Measurements from ENCODE around the gene NR6A1. TPM values are rescaled to one million over a fixed set of nuclear protein-coding genes. Genes with fewer than 3 reads are reported as not detected.

NR6A1 gene
- total and polyA plus RNA-seq, 2 of the 8 experiments (the other 6 are each of a cell fraction or from before 2014, with no cell fraction given) = 93.2 to 237 TPM

DNA sequence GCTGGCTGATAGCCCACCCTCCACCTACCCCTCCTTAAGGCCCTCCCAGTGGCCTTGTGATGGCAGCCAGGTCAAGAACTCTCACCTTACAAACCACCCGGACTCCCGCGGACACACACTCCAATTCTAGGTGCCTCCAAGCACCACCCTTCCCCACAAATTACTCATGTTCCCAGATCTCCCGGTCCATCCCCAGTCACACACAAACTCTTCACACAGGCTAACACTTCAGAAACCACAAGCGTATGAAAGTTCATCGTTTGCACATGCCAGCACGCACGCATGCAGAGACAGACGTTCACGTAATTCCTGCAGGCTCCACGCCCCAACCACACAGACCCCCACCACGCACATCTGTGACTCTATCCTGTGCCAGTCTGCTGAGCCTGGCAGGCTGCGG, 281.9 kb downstream of the NR6A1 start:
- Histone ChIP-seq H3K4me3 (ENCODE audit: extremely low read depth in 1 of 4, insufficient read depth in 2 of 4, low read depth in 3 of 4, low read length in 4 of 4) (no peak overlapping the region), H3K23ac (ENCODE audit: insufficient read length) (no peak overlapping the region), H2BK12ac (ENCODE audit: low read depth, low read length) (no peak overlapping the region), H3K9me3 (ENCODE audit: insufficient read depth in 2 of 2, low read depth in 1 of 2, low read length in 1 of 2) (no peaks in the 10 kb centered on the region), H2BK20ac (ENCODE audit: low read length) (no peak overlapping the region), H3K27ac (ENCODE audit: low read depth, low read length) (no peak overlapping the region), H3K56ac (replicated peaks; ENCODE audit: insufficient read length, low read depth, low read length) (no peak overlapping the region), H3K4ac (replicated peaks; ENCODE audit: insufficient read length, low read depth, low read length) (no peak overlapping the region), H2BK120ac (replicated peaks; ENCODE audit: low read depth, low read length) (no peak overlapping the region), H4K91ac (replicated peaks; ENCODE audit: insufficient read length, low read length) (no peak overlapping the region), H4K8ac (ENCODE audit: extremely low read depth, insufficient read depth, low read length) (no peak overlapping the region; the same call in 1 of the 2 replicates), H2AFZ (ENCODE audit: low read length) (no peak overlapping the region), H3K79me2 (ENCODE audit: control insufficient read depth in 1 of 2, insufficient read depth in 2 of 2, low read length in 2 of 2) (no peaks in the 10 kb centered on the region), H3K79me1 (ENCODE audit: low read depth, low read length) (no peaks in the 10 kb centered on the region), H3K23me2 (ENCODE audit: low read depth, low read length) (no peaks in the 10 kb centered on the region; the same call in 1 of the 2 replicates), H4K20me1 (replicated peaks in 1 of 2; ENCODE audit: control insufficient read depth in 1 of 2, insufficient read depth in 2 of 2, low read length in 2 of 2) (peaks cover 0 to 2% of the 10 kb centered on the region in 2 experiments), H3K4me2 (ENCODE audit: insufficient read depth in 1 of 2, low read depth in 2 of 2, low read length in 2 of 2) (no peak overlapping the region), H3K14ac (ENCODE audit: insufficient read length) (no peak overlapping the region), H2BK5ac (ENCODE audit: low read depth, low read length) (no peak overlapping the region), H3K4me1 (replicated peaks in 1 of 4; ENCODE audit: control insufficient read depth in 3 of 4, insufficient read depth in 4 of 4, low read length in 3 of 4) (peaks cover 2 to 23% (median 3%) of the 10 kb centered on the region in 4 experiments; a peak in 5 of 7 replicates), H3K36me3 (ENCODE audit: control insufficient read depth in 2 of 4, insufficient read depth in 4 of 4, low read length in 3 of 4) (no peaks in the 10 kb centered on the region), H4K5ac (ENCODE audit: insufficient read length, low read depth, low read length) (no peak overlapping the region), H2AK5ac (ENCODE audit: low read depth, low read length) (no peak overlapping the region), H2BK15ac (ENCODE audit: low read length) (no peak overlapping the region), H3K18ac (ENCODE audit: extremely low read depth, low read length) (no peak overlapping the region), H3K9ac (replicated peaks in 1 of 4; ENCODE audit: extremely low read depth in 1 of 4, low read depth in 3 of 4, low read length in 3 of 4) (no peak overlapping the region), H3K27me3 (replicated peaks in 1 of 4; ENCODE audit: control insufficient read depth in 3 of 4, extremely low read depth in 1 of 4, insufficient read depth in 3 of 4, low read length in 3 of 4) (peaks cover 0 to 7% (median 5%) of the 10 kb centered on the region in 4 experiments; a peak in 4 of 7 replicates)
- no peak for FAIRE-seq
- POLR2A ChIA-PET (ENCODE audit: partially characterized antibody) = no interaction called here
- TF ChIP-seq KDM5A (IDR thresholded peaks at IDR 0.05; ENCODE audit: low read length) (no peak), EZH2 (IDR thresholded peaks at IDR 0.05; ENCODE audit: low read depth, low read length, severe bottlenecking) (peak; percentile 4)
- CTCF ChIA-PET (ENCODE audit: partially characterized antibody) = interaction anchor here (1.1 to 1.4 kb wide), 3 partner anchors 8 to 48 kb away, joined by 3 to 8 read pairs (median 5); no protein-coding TSS in a partner anchor
- 94% methylated on average over 13 of the region's 13 CpGs; no CpG with 5 or more reads in 1 of the 2 experiments for WGBS, 2 experiments (ENCODE audit: extremely low coverage in 1 of 2, insufficient coverage in 1 of 2, insufficient read length in 1 of 2, insufficient replicate concordance in 2 of 2, low coverage in 1 of 2, low lambda C conversion rate in 2 of 2, missing lambda C conversion rate in 1 of 2)
- no peak for DNase-seq (ENCODE audit: low read depth in 1 of 2, low spot score in 2 of 2)

Data from H1 (cell line).